ENCODE data around the gene CDH13.

CDH13 gene

GRCh38 chr16:83136924-83137323, 510.2 kb downstream of the CDH13 start:
- DNase-seq: no peak

DNA sequence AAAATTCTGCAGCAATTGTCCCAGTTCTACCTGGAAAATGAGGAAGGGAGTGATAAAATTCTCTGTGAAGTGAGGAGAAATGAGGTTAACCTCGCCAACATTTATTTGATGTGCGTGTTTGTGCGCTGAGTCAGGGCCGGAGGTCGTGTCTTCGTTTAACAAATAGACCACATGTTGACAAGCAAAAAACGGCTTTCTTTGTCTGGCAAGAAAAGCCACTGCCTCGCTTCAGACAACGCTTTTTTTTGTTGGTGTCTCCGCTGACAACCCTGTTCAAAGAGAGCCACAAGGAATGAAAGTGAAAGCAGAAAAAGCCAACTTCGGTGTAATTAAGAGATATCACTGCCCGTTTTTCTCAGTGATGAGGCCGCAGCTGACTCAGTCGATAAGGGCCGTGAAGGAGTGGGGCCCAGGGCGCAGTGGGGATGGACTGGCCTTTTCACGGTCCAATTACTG, 510.6 kb downstream of the CDH13 start:
- no peak for DNase-seq

DNA sequence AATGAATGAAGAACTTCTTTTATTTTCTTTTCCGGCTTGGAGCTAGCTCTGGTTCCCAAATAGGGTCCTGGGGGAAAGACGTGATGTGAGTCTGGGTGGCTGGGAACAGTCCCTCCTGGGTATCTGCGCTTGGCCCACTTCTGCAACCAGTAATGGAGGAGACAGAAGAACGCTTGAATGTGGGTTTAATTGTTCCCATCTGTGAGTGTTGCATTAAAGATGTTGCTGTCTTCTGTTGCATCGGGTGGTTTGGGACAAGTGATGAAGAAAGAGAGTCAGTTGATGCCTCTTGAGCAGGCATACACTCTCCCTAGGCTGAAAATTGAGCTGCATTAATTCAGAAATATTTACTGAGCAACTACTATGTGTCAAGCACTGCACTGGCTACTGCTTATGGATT, 511.1 kb downstream of the CDH13 start:
- no peak for DNase-seq

GRCh38 chr16:83138512-83138911, 511.7 kb downstream of the CDH13 start:
- no peak for DNase-seq

DNA sequence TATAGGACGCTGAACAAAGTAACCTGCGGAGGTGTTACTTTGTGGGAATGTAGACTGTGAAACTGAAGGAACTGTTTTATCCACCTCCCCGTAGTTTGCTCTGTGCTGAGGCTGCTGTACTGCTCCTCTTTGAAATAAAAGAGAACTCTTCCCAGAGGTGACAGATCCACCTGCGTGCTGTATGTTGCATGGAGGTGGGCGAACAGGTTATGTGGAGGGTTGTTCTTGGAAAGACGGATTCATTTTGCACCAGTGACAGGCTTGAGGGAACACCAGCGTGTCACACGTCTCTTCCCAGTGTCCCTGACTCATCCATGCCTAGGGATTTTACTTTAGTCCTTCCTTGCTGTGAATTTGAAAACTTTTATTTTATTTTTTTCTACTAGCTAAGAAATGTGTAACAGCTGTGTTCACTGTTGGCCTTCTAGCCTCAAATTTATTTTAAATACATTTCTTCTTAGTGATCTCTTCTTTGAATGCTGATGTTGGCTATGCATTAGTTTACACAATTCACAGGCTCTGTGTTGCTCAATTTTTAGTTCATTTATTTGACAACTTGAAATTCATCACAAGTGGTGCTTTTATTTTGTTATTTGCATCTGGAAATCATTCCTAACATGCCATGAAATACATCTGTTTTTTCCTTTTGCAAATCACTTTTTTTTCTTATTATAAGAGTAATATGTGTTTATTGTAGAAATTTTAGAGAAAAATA, 512.4 kb downstream of the CDH13 start:
- no peak for DNase-seq

DNA sequence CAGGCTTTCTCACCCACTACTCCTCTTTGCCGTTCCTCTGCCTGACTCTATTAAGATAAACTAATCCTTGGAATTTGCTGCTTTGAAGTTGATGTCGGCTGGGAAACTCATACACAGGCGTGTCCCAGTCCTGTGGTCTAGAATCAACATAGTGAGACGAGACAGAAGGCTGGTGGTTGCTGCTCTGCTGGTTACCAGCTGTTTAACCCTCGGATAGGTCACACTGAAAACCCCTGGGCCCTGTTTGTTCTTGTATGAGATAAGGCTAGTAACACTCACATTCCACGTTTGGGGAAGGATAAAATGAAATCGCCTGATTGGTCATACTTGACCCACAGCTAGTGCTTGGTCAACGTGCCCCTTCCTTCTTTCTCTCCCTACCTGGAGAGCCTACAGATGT, 517.0 kb downstream of the CDH13 start:
- no peak for DNase-seq

GRCh38 chr16:83145297-83145696, 518.5 kb downstream of the CDH13 start:
- DNase-seq: no peak

DNA sequence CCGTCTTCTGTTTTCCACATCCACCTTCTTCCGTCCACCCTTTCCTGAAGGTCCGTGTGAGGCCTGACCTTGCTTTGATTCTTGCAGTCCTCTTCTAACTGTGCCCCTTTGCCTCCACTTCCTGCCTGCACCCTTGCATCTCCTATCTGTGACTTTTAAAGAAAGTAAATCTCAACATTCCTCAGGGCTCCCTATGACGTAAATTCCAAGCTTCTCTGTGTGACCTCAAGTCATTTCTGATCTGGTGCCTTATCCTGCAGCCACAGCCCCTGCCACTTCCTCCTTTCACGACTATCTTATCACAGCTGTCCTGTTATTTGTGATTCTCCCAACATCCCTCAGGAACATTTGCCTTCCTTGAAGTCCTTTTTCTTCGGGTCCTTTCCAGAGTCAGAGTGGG, 520.5 kb downstream of the CDH13 start:
- no peak for DNase-seq

DNA sequence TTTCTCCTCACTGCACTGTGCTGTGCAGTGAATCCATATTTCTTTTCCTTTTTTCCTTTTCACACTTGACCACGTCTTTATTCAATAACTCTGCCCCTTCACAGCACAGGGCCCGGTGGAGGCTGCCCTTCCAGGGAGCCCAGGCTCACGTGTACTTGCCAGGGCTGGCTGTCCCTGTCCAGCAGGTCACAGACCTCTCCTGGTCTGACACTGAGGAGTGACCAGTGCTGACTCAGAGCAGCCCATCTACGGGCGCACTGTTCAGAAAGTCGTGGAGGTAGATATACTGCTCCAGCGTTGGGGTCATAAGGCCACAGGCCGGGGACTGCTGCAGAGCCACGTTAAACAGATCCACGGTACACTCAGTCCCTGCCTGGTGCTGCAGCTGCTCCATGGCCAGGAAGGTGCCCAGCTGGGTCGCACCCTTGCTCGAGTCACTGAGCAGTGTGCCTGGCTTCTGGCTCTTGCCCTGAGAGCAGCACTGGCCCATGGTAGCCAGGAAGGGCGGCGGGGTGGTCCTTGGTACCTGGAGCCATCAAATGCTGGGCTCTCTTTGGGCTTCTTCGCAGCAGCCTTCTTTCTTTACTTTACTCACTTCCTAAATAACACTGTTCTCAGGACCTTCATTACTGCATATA, 531.7 kb downstream of the CDH13 start:
- DNase-seq: no peak

DNA sequence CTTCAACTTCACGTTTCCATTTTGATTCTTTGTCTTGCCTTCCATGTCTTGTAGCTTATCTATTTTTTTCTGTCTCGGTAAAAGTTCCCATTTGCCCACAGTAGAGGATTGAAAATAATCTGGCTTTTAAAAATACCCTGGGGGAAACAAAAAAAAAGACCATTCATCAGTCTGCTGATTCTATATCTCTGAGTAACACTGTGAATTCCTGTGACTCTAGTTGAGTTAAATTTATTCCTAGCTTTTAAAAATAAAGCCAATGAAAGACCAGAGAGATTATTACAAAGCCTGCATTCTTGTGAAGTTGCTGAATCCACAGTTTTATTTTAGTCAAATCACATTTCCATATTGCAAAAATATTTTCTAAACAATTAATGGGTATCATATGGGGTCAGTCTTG, 532.3 kb downstream of the CDH13 start:
- DNase-seq: no peak

- no peak for DNase-seq
Observed at GRCh38 chr16:83160287-83161020, 533.7 kb downstream of the CDH13 start.

GRCh38 chr16:83162791-83163190, 536.0 kb downstream of the CDH13 start:
- no peak for DNase-seq

DNA sequence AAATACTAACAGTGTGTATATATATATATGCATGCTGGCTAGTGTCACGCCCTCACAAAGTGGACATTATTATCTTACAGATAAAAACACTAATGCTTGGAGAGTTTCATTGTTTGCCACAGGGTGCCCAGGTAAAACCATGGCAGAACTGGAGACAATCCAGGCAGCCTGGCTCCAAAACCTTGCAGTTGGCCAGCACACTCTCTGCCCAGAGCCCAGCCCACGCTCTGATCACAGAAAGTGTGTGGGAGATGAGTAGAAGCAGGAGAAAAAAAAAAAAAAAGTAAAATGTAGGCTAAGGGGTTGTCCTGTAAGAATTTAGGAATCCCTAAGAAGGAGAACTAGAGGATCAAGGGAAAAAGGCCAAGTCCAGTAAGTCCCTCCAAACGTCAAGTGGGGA, 538.0 kb downstream of the CDH13 start:
- no peak for DNase-seq

- DNase-seq: no peak
Observed at GRCh38 chr16:83171396-83171795, 544.6 kb downstream of the CDH13 start.

DNA sequence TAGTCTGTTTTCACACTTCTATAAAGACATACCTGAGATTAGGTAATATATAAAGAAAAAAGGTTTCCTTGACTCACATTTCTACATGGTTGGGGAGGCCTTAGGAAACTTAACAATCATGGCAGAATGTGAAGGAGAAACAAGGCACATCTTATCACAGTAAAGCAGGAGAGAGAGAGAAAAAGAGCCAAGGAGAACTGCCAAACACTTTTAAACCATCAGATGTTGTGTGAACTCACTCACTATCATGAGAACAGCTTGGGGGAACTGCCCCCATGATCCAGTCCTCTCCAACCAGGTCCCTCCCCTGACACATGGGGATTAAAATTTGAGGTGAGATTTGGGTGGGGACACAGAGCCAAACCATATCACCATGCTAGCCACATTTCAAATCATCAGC, 547.9 kb downstream of the CDH13 start:
- DNase-seq: no peak

GRCh38 chr16:83176802-83177201, 550.0 kb downstream of the CDH13 start:
- no peak for DNase-seq

- DNase-seq: no peak
Observed at GRCh38 chr16:83185902-83186301, 559.1 kb downstream of the CDH13 start.

DNA sequence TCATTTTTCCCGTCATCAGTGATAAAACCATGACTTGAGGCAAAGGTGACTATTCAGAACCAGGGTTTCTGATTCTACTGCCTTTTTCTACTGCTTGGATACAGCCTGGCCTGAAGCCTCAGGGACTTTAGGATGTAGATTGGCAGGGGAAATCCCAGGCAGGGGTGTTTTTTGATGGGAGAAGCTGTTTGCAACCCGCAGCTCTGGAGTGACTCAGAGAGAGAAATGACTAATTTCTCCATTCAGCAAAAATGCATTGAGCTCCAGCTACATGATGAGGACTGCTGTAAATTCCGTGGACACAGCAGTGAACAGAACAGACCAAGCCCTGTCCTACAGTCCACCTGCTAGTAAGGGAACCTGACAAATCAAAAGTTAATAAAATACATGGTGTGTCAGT, 560.6 kb downstream of the CDH13 start:
- DNase-seq: no peak

DNA sequence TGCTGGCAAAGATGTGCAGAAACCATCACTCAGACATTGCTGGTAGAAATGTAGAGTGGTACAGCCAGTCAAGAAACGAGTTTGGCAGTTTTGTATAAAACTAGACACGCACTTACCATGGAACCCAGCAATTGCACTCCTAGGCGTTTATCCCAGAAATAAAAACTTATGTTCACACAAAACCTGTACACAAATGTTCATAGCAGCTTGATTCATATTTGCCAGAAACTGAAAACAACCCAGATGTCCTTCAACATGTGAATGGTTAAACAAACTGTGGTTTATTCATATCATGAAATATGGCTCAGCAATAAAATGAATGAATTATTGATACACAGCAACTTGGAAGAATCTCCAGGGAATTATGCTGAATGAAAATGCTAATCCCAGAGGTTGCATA, 570.0 kb downstream of the CDH13 start:
- no peak for DNase-seq

- DNase-seq: no peak
Observed at GRCh38 chr16:83197450-83197849, 570.7 kb downstream of the CDH13 start.

GRCh38 chr16:83198977-83199376, 572.2 kb downstream of the CDH13 start:
- no peak for DNase-seq

DNA sequence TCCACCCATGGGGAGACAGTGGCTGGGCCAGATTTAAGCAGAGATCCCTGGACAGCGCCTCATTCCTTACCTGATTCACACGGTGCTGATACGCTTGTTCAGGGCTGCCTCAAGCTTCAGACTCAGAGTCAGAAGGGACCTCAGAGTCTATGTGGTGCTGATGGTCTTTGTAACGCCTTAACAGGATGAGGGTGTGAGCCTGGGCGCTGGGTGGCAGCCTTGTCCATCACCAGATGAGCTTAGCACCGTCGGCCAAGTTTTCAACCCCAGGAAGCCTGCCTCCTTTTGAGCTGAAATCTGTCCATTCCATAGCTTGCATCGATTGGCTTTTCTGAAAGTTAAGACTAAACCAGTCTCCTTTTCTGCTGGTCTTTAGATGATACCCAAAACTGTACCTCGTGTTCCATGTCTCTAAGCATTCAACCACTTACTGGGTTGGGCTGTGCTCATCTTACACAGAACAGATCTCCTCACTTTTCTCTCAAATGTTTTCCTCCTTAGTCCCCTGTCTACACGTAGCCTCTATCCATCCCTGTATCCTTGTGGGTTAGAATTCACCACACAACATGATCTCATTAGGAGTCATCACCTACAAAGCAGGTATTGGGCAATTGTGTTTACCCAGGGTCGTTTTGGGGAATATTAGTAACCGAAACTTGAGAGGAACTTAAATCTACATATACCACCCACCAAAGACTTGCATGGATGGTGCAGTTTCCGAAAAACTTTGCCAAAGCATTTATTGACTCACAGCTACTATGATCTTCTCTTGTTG, 573.4 kb downstream of the CDH13 start:
- no peak for DNase-seq

DNA sequence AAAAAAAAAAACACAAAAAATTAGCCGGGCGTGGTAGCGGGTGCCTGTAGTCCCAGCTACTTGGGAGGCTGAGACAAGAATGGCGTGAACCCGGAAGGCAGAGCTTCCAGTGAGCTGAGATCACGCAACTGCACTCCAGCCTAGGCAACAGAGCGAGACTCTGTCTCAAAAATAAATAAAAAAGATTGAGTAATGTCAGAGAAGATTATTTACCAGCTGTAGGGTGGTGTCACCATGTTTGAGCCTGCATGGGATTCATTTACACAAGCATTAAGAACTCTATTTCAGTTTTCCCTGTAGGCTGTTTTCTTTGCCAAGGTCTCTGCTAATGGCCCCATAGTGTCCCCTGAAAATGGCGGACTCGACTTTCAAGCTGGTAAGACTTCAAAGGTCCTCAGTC, 575.0 kb downstream of the CDH13 start:
- no peak for DNase-seq
